ENCODE results near the gene ELL2.
"Not testable (repeated sequence)": the region's sequence is repeated elsewhere in the genome, so short reads cannot be mapped to it uniquely, and the experiment has no call there.

ELL2 gene

GRCh38 chr5:95928724-95929253 is 32.9 kb downstream of the ELL2 start:
- no peak for TF ChIP-seq CTCF (IDR thresholded peaks at IDR 0.05; ENCODE audit: low read depth, low read length)
- H3K4me3 ChIP-seq (ENCODE audit: low read depth, low read length) = no peak overlapping the region

- no peak for TF ChIP-seq CTCF (IDR thresholded peaks at IDR 0.05; ENCODE audit: low read depth, low read length)
- no peak overlapping the region for H3K4me3 ChIP-seq (ENCODE audit: low read depth, low read length)
Measured at GRCh38 chr5:95927927-95928723, 33.5 kb downstream of the ELL2 start.

- not testable (repeated sequence) for H3K4me3 ChIP-seq (ENCODE audit: low read depth, low read length)
Measured at GRCh38 chr5:95927300-95927699, 34.4 kb downstream of the ELL2 start.

- no peak for TF ChIP-seq CTCF (IDR thresholded peaks at IDR 0.05; ENCODE audit: low read depth, low read length)
- H3K4me3 ChIP-seq (ENCODE audit: low read depth, low read length) = no peak overlapping the region
Measured at GRCh38 chr5:95925939-95926338, 35.7 kb downstream of the ELL2 start.

- TF ChIP-seq CTCF (IDR thresholded peaks at IDR 0.05; ENCODE audit: low read depth, low read length) = no peak
- H3K4me3 ChIP-seq (ENCODE audit: low read depth, low read length) = no peak overlapping the region
Measured at GRCh38 chr5:95925378-95925744, 36.3 kb downstream of the ELL2 start.

GRCh38 chr5:95924720-95925377 is 36.8 kb downstream of the ELL2 start:
- H3K4me3 ChIP-seq (ENCODE audit: low read depth, low read length) = no peak overlapping the region
- TF ChIP-seq CTCF (IDR thresholded peaks at IDR 0.05; ENCODE audit: low read depth, low read length) = no peak

GRCh38 chr5:95923918-95924544 is 37.6 kb downstream of the ELL2 start:
- no peak overlapping the region for H3K4me3 ChIP-seq (ENCODE audit: low read depth, low read length)
- TF ChIP-seq CTCF (IDR thresholded peaks at IDR 0.05; ENCODE audit: low read depth, low read length) = no peak

Data from WI38 (cell line).